ENCODE measurements around the gene TTC19. TPM values are rescaled to one million over a fixed set of nuclear protein-coding genes. Genes with fewer than 3 reads are reported as not detected.
A peak's percentile ranks its signal among the peaks of the same experiment; 100 is the strongest.
"Not testable (repeated sequence)": the region's sequence is repeated elsewhere in the genome, so short reads cannot be mapped to it uniquely, and the experiment has no call there.

The TTC19 gene
- total RNA-seq, 1 donor, result 98.6 TPM

GRCh38 chr17:15972497-15972951 is 27.1 kb upstream of the TTC19 start:
- DNase-seq (ENCODE audit: low read depth in 2 of 3, low spot score in 2 of 3), result no peak

DNA sequence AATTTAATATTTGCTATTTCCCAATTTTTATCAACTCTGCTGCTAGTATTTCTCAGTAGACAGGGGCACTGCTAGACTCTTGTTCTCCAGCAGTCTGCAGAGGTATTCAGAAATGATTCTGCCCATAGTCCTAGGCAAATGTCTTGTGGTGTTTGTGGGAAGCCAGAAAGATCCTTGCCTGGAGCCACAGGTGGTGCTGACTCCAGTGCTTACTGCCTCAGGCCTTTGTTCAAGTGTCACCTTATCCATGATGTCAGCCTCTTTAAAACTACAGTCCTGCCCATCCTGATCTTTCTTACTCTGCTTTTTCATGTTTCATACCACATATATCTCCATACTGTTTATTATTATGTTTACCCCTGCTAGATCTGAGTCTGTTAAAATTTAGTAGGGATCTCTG is 26.6 kb upstream of the TTC19 start:
- no peak for DNase-seq (ENCODE audit: low read depth in 2 of 3, low spot score in 2 of 3)

GRCh38 chr17:15973834-15974233 is 25.8 kb upstream of the TTC19 start:
- DNase-seq (ENCODE audit: low read depth in 2 of 3, low spot score in 2 of 3), result no peak

DNA sequence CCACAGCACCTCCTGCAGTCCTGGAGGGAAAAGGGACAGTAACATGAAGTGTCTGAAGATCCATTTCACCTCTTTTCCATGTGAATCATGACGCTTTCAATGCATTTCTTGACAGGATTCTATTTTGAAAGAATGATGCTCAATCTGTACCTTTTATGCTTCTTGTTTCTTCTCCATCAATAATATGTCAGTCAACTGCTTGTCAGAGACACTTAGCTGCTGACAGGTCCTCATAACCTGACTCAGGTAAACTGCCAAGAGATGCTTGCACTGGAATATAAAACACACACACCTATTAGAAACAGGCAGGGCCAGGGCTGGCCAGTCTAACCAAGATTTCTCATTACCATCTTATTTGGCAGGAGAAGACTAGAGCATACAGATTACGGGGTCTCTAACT is 21.7 kb upstream of the TTC19 start:
- DNase-seq (ENCODE audit: low read depth in 2 of 3, low spot score in 2 of 3), result no peak

DNA sequence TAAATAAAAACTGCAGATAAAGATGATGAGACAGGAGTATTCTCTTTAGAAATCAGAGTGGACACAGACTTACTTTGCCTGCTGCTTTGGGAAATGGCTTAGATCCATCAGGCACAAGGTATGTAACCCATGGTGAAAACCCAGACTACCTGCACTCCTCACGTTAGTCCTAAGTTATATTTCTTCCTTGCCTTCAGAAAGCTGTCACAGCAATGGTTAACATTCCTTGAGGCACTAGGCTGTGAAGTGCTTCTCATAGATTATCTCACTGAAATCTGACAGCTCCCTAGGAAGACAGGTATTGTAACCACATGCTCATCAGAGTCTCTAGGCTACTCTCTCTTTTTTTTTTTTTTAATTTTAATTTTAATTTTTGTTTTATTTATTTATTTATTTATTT is 21.0 kb upstream of the TTC19 start:
- no peak for DNase-seq (ENCODE audit: low read depth in 2 of 3, low spot score in 2 of 3)

GRCh38 chr17:15979013-15979412 is 20.6 kb upstream of the TTC19 start:
- DNase-seq (ENCODE audit: low read depth in 2 of 3, low spot score in 2 of 3), result not testable (repeated sequence)

GRCh38 chr17:15981208-15981607 is 18.4 kb upstream of the TTC19 start:
- DNase-seq (ENCODE audit: low read depth in 2 of 3, low spot score in 2 of 3), result peak in 1 of 3 donors; percentile 42

GRCh38 chr17:15981646-15982580 is 17.7 kb upstream of the TTC19 start:
- DNase-seq (ENCODE audit: low read depth in 2 of 3, low spot score in 2 of 3), result peak in 2 of 3 donors; percentile 37 to 60

DNA sequence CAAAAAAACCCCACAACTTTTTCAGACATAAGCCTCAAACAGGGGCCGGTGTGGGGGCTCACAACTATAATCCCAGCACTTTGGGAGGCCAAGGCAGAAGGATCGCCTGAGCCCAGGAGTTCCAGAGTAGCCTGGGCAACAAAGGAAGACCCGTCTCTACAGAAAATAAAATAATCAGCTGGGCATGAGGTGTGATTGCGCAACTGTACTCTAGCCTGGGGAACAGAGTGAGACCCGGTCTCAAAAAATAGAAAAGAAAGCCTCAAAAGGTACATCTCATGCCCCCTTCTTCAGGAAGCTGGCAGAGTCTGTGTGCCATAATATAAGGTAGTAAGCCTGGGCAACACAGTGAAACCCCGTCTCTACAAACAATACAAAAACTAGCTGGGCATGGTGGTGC is 3.3 kb upstream of the TTC19 start:
- no peak for DNase-seq (ENCODE audit: low read depth in 2 of 3, low spot score in 2 of 3)

DNA sequence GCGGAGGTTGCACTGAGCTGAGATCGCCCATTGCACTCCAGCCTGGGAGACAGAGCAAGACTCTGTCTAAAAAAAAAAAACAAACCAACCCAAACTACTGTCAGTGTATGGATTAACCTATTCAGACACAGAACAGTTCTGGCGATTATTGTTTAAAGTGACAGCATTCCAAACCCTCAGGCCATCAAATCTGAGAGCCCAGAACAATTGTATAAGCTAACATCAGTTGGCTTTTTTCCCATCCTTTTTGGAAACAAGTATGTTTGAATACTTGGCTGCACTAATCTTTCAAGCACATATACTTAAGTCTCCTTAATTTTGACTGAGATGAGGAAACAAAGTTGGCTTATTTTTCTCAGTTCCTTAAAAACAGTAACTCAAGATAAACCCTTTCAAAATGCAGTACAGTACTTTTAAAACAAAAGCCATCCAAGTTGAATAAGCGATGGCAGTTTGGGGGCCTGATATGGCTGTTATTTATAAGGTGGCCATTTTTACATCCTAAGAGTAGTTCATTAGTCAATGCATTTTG is 1.5 kb upstream of the TTC19 start:
- no peak for DNase-seq (ENCODE audit: low read depth in 2 of 3, low spot score in 2 of 3)

DNA sequence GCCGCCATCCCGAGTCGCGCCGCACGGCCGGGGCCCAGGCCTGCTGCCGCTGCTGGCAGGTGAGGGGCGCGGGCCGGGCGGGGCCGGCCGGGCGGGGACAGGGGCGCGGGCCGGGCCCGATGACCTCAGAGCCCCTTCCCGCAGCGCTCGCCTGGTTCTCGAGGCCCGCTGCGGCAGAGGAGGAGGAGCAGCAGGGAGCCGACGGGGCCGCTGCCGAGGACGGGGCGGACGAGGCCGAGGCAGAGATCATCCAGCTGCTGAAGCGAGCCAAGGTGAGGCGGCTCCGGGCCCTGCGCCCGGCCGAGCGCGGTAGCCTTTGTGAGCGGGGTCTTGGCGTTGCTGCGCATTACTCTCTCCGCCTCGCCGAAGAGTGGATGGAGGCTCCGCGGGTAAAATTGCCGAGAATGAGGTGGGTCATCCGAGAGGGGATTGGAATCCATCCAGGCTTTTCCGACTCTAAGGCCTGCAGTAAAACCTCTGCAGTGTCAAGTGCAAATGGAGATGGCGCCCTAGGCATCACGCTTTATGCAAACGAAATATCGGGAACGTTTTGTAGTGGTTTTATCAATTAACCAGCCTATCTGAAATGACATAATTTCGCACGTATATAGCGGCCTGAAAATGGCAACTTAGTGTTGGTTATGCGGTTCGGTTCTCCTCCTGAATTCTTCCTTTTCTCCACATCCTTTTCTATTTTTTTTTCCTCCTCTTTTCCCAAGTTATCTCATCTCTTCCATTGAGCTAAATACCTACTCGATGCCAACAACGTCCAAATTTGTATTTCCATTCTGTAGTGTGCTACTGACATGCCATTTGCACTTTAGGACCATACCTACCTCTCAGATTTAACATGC is 577 bp downstream of the TTC19 start:
- DNase-seq (ENCODE audit: low read depth in 2 of 3, low spot score in 2 of 3), result peak in 1 of 3 donors; percentile 65

- no peak for DNase-seq (ENCODE audit: low read depth in 2 of 3, low spot score in 2 of 3)
Measured at GRCh38 chr17:16001226-16001897, 1.7 kb downstream of the TTC19 start.

DNA sequence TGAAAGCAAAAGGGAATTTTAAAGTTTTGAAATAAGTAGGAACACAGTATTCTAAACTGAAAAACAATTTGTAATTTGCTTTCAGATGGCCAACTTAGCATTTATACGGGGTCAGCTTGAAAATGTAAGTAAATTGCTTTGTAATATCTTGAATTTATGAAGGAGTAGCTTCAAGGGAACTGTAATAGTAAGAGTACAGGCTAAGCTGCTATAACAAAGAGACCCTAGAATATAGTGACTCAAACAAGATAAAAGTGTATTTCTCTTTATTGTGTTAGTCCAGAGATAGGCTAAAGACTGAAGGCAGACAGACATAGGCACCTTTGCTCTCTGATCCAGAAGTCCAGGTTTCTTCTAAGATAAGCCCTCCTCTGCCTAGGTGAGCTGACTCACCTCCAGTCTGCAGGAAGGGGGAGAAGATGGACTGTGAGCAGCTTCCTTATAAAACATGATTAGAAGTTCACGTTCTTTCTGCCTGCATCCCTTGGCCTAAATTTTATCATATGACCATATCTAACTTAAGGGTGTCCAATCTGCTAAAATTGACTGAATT is 3.2 kb downstream of the TTC19 start:
- DNase-seq (ENCODE audit: low read depth in 2 of 3, low spot score in 2 of 3), result no peak

GRCh38 chr17:16003841-16004240 is 4.2 kb downstream of the TTC19 start:
- no peak for DNase-seq (ENCODE audit: low read depth in 2 of 3, low spot score in 2 of 3)

- DNase-seq (ENCODE audit: low read depth in 2 of 3, low spot score in 2 of 3), result no peak
Measured at GRCh38 chr17:16005636-16006035, 6.0 kb downstream of the TTC19 start.

DNA sequence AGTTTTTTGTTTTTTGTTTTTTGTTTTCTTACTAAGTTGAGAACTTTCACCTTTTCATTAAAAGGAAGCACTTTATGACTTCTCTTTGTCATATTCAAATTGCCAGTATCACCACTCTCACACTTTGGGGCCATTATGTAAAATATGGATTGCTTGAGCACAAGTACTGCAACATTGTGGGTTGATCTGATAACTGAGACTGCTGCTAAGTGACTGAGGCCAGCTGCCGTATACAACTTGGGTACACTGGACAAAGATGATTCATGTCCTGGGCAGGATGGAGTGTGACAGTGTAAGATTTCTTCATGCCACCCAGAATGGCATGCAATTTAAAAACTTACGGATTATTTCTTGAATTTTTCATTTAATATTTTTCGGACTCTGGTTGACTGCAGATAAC is 7.8 kb downstream of the TTC19 start:
- no peak for DNase-seq (ENCODE audit: low read depth in 2 of 3, low spot score in 2 of 3)

- DNase-seq (ENCODE audit: low read depth in 2 of 3, low spot score in 2 of 3), result no peak
Measured at GRCh38 chr17:16013943-16014407, 14.4 kb downstream of the TTC19 start.

GRCh38 chr17:16019347-16019746 is 19.7 kb downstream of the TTC19 start:
- DNase-seq (ENCODE audit: low read depth in 2 of 3, low spot score in 2 of 3), result no peak

GRCh38 chr17:16023881-16024280 is 24.3 kb downstream of the TTC19 start:
- DNase-seq (ENCODE audit: low read depth in 2 of 3, low spot score in 2 of 3), result no peak

- DNase-seq (ENCODE audit: low read depth in 2 of 3, low spot score in 2 of 3), result no peak
Measured at GRCh38 chr17:16025202-16025601, 25.6 kb downstream of the TTC19 start.

All from hematopoietic multipotent progenitor cell (in vitro differentiated cells).